AG04449 (cell line): ENCODE measurements around the gene SSTR3.

Experiments
- CTCF ChIA-PET: fragments of 350-600 bp; formaldehyde crosslinking; extraction: SDS; loops from one replicate; lab custom pipeline; 2021; ENCODE audit warnings: antibody characterized with exemption; lab: Yijun Ruan, JAX
- POLR2A ChIA-PET: fragments of 400-600, 350-600 bp; formaldehyde crosslinking; extraction: SDS; loops from one replicate; lab custom pipeline; 2020; ENCODE audit warnings: antibody characterized with exemption, inconsistent platforms; lab: Yijun Ruan, JAX
- DNase-seq: peaks from one replicate; pipeline ENCODE4 v3.0.0-alpha.2; 2010; ENCODE audit warnings: low read depth, low spot score
- H3K4me3 ChIP-seq: 2 replicates; pipeline ENCODE4 v1.5.1; 2011; ENCODE audit warnings: low read depth, mild to moderate bottlenecking, control low read depth, low read length
- TF ChIP-seq, protein P1 (sequence below): IDR thresholded peaks from one replicate; pipeline ENCODE4 v1.5.1; 2011; ENCODE audit warnings: mild to moderate bottlenecking, moderate library complexity, low read length, control low read depth, inconsistent platforms; ENCODE audit not compliant: insufficient read depth; ENCODE audit errors: missing control alignments

Gene SSTR3

DNA sequence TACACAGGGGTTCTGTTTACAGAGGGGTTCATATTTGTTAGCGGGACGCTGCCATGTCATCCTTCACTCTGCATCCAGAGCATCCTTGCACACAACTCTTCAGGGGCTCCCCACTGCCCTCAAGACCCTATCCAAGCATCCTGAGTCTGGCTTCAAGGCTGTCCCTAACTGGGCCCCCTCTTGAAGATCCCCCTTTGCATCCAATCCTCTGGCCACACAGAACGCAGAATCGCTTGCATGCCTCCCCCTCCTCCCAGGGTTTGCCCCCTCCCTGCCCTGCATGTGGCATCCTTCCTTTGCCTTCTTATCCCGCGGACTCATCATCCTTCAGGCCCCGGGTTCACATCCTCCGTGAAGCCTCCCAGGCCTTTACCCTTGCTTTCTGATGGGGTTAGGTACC lies 42.9 kb downstream of the SSTR3 start:
- DNase-seq: no peak
- ChIA-PET CTCF (interaction anchor here (11.4 kb wide), 1 partner anchor 29 kb away, joined by 144 read pairs; no protein-coding TSS in a partner anchor), POLR2A (no interaction called here)
- TF ChIP-seq, protein P1, sequence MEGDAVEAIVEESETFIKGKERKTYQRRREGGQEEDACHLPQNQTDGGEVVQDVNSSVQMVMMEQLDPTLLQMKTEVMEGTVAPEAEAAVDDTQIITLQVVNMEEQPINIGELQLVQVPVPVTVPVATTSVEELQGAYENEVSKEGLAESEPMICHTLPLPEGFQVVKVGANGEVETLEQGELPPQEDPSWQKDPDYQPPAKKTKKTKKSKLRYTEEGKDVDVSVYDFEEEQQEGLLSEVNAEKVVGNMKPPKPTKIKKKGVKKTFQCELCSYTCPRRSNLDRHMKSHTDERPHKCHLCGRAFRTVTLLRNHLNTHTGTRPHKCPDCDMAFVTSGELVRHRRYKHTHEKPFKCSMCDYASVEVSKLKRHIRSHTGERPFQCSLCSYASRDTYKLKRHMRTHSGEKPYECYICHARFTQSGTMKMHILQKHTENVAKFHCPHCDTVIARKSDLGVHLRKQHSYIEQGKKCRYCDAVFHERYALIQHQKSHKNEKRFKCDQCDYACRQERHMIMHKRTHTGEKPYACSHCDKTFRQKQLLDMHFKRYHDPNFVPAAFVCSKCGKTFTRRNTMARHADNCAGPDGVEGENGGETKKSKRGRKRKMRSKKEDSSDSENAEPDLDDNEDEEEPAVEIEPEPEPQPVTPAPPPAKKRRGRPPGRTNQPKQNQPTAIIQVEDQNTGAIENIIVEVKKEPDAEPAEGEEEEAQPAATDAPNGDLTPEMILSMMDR: no peak
- no peak overlapping the region for H3K4me3 ChIP-seq

- no peak for DNase-seq
- POLR2A ChIA-PET: no interaction called here
- CTCF ChIA-PET: interaction anchor here (1.2 to 9.8 kb wide), 3 partner anchors 12 to 92 kb away, joined by 4 to 199 read pairs (median 31); no protein-coding TSS in a partner anchor
- TF ChIP-seq, protein P1: no peak
- no peak overlapping the region for H3K4me3 ChIP-seq
Measured at GRCh38 chr22:37167981-37168647, 44.2 kb downstream of the SSTR3 start.

DNA sequence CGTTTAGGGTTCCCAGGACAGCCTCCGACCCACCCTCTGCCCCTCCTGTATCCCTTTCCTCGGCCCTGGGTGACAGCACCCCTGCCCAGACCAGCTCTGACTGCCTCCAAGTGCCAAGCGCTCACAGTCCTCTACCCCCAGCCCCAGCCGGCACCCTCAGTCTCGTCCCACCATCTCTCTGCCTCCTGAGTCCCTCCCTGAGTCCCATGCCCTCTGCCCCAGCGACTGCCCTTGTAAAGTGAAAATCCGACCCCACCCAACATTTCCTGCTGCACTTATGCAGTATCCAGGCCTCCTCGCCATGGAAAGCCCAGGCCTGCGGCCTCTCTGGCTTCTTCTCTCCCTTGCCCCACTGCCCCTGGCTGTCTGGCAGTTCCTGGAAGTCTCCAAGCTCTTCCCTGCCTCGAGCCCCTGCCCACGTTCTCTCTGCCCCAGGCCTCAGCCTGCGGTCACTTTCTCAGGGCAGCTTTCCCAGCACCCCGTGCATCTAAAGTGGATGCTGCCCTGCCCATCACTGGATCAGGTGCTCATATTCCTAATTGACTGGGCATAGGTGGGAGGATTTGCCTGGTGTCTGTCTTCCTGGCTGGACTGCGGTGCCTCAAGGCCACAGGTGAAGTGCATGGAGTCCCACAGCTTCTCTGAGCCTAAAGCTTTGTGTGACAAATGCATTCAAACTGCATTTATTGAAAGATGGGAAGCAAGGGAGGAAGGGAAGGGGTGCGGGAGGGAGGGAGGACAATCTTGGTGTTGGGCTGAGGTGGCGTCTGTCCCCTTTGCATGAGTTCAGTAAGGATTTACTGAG lies 44.9 kb downstream of the SSTR3 start:
- TF ChIP-seq, protein P1: no peak
- POLR2A ChIA-PET: no interaction called here
- CTCF ChIA-PET: interaction anchor here (0.8 to 9.8 kb wide), 11 partner anchors 8 to 290 kb away, joined by 3 to 199 read pairs (median 11); no protein-coding TSS in a partner anchor
- no peak for DNase-seq
- H3K4me3 ChIP-seq: no peak overlapping the region

DNA sequence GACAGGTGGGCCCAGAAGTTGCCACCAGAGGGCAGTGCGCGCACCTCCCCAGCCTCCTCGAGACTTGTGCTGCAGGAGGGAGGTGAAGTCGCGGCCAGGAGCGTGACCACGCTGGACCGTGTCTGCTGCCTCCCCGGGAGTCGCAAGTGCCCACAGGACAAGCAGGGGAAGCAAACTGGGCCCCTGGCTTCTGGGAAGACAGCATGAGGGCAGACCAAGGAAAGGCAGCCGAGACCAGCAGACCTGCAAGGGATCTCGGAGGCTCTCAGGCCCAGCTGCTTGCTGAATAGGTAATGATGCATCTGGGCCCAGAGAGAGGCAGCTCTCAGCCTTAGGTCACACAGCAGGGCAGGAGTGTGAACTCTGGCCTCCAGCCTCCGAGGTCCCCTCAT lies 45.6 kb downstream of the SSTR3 start:
- ChIA-PET POLR2A (no interaction called here), CTCF (interaction anchor here (0.9 to 9.8 kb wide), 15 partner anchors 7 to 291 kb away, joined by 3 to 199 read pairs (median 7); partner anchors contain the start of gene C1QTNF6)
- TF ChIP-seq, protein P1: peak; percentile 93
- no peak for DNase-seq
- no peak overlapping the region for H3K4me3 ChIP-seq

DNA sequence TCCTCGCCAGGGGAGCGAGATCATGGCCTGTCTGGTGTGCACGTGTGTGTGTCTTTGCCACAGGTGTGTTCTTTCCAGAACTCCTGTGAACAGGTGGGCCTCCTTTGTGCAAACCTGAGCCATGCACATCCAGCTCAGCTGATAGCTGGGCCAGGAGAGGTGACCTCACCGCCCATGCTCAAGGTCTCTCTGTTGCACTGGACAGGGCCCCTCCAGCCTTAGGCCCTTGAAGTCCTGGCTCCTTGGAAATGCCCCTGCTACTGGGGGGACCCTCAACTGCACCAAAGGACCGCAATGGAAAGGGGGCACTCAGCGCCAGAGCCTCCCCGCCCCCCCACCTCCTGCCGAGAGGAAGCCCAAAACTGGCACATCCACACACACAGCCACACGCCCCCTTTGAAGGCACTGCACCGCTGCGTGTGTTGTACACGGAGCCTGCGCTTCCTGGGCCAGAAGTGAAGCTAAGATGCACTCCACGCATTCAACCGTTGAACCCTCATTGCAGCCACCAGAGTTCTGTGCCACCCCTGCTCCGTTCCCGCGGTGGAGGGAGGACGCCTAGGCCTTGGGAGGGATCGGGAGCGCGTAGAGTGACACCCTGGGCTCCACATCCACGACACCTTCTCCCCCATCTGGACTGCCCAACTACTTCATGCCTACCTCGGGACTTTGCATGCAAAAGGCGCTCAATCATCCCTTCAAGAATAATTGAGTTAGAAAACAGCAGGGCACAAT lies 46.2 kb downstream of the SSTR3 start:
- no peak for DNase-seq
- H3K4me3 ChIP-seq: no peak overlapping the region
- CTCF ChIA-PET: interaction anchor here (0.7 to 9.8 kb wide), 24 partner anchors 8 to 291 kb away, joined by 3 to 199 read pairs (median 4); partner anchors contain the start of gene C1QTNF6
- TF ChIP-seq, protein P1: no peak
- POLR2A ChIA-PET: no interaction called here
